Left lung (tissue), 10 donors: ENCODE measurements around the gene PLEKHA5. TPM values are rescaled to one million over a fixed set of nuclear protein-coding genes. Genes with fewer than 3 reads are reported as not detected.

Experiments
- ATAC-seq: fragments of 200-7000 bp; cut with Tn5 transposase; one replicate; pipeline ENCODE4 v1.9.1; 2020; ENCODE audit warnings: moderate library complexity
- DNase-seq, 4 donors: peaks; one replicate each; pipeline ENCODE4 v3.0.0-alpha.2; 2013 to 2020
- H3K27ac ChIP-seq, 2 donors: fragments of 200-600 bp; sonication (generic) in 1 of 2; one replicate each; pipeline versions ENCODE4 v1.5.0 to v1.8.0; 2020 to 2021
- H3K27me3 ChIP-seq, 2 donors: fragments of 200-600 bp; sonication (generic) in 1 of 2; one replicate each; pipeline versions ENCODE4 v1.5.0 to v1.8.0; 2020 to 2021
- H3K36me3 ChIP-seq, 2 donors: fragments of 200-600 bp; sonication (generic) in 1 of 2; one replicate each; pipeline versions ENCODE4 v1.5.0 to v1.8.0; 2020 to 2021
- H3K4me1 ChIP-seq, 2 donors: fragments of 200-600 bp; one replicate each; pipeline ENCODE4 v1.8.0; 2021
- H3K4me3 ChIP-seq, 2 donors: fragments of 200-600 bp; sonication (generic) in 1 of 2; one replicate each; pipeline versions ENCODE4 v1.5.0 to v1.8.0; 2020 to 2021; ENCODE audit warnings: mild to moderate bottlenecking in 1 of 2
- H3K9me3 ChIP-seq, 2 donors: fragments of 200-600 bp; sonication (generic) in 1 of 2; one replicate each; pipeline versions ENCODE4 v1.5.0 to v1.8.0; 2020 to 2021
- CTCF ChIP-seq, 2 donors: fragments of 200-600 bp; sonication (generic) in 1 of 2; IDR thresholded peaks; one replicate each; pipeline versions ENCODE4 v1.5.0 to v1.8.0; 2021; ENCODE audit warnings: antibody characterized with exemption in 2 of 2
- intact Hi-C, 2 donors: fragments of 100-400 bp; cut with DNase I; formaldehyde crosslinking; loops; one replicate each; pipeline versions ENCODE4 v1.11.2 to v1.14.2; 2022
- polyA plus RNA-seq, 6 donors: library from polyadenylated mRNA; unstranded; fragments of 120-200 nt; gene quantifications; one replicate each; pipeline ENCODE4 v1.2.1, GENCODE V29; 2013; ENCODE audit not compliant: insufficient read length in 6 of 6
- total RNA-seq, 2 donors: library from RNA; stranded (reverse); fragmentation: NEBNext Ultra II Directional; extraction: Animal tissue kit (Norgen Biotek cat#: 25700); gene quantifications; one replicate each; pipeline ENCODE4 v1.2.1, GENCODE V29; 2021
- donor health status: DM: no; HTN: yes; CAD: no.
- donor health status: DM: no; HTN: no; CAD: no.

PLEKHA5 gene
- total and polyA plus RNA-seq, 8 donors, result 20.4 to 43.6 (median 38.0) TPM

GRCh38 chr12:19144287-19144686 lies 14.8 kb downstream of the PLEKHA5 start:
- Histone ChIP-seq H3K9me3 (no peaks in the 10 kb centered on the region), H3K27ac (no peak overlapping the region), H3K4me3 (no peak overlapping the region), H3K4me1 (no peaks in the 10 kb centered on the region), H3K27me3 (no peaks in the 10 kb centered on the region), H3K36me3 (no peaks in the 10 kb centered on the region)
- no peak for TF ChIP-seq CTCF (IDR thresholded peaks at IDR 0.05)
- intact Hi-C loops, result no loop called here
- ATAC-seq (no peak), DNase-seq (no peak)

- Histone ChIP-seq H3K9me3 (no peaks in the 10 kb centered on the region), H3K4me1 (no peaks in the 10 kb centered on the region), H3K4me3 (no peak overlapping the region), H3K27me3 (no peaks in the 10 kb centered on the region), H3K27ac (no peak overlapping the region), H3K36me3 (no peaks in the 10 kb centered on the region)
- TF ChIP-seq CTCF (IDR thresholded peaks at IDR 0.05), result no peak
- intact Hi-C loops, result no loop called here
- DNase-seq, result no peak
- no peak for ATAC-seq
These were observed 15.5 kb downstream of the PLEKHA5 start for GRCh38 chr12:19144985-19145384.

GRCh38 chr12:19148860-19149259 lies 19.3 kb downstream of the PLEKHA5 start:
- Histone ChIP-seq H3K4me1 (peaks cover 0 to 4% of the 10 kb centered on the region in 2 donors), H3K4me3 (no peak overlapping the region), H3K27me3 (no peaks in the 10 kb centered on the region), H3K27ac (no peak overlapping the region), H3K9me3 (no peaks in the 10 kb centered on the region), H3K36me3 (no peaks in the 10 kb centered on the region)
- intact Hi-C loops, result no loop called here
- no peak for TF ChIP-seq CTCF (IDR thresholded peaks at IDR 0.05)
- ATAC-seq, result no peak
- DNase-seq, result no peak

- no peak overlapping the region for H3K4me3 ChIP-seq
- H3K27me3 ChIP-seq, result no peaks in the 10 kb centered on the region
- H3K36me3 ChIP-seq, result no peaks in the 10 kb centered on the region
- H3K4me1 ChIP-seq, result peaks cover 0 to 4% of the 10 kb centered on the region in 2 donors
- no peak overlapping the region for H3K27ac ChIP-seq
- H3K9me3 ChIP-seq, result no peaks in the 10 kb centered on the region
- DNase-seq (no peak), ATAC-seq (no peak)
- intact Hi-C loops, result no loop called here
- no peak for TF ChIP-seq CTCF (IDR thresholded peaks at IDR 0.05)
These were observed 20.9 kb downstream of the PLEKHA5 start for GRCh38 chr12:19150273-19150900.

- ATAC-seq (no peak), DNase-seq (no peak)
- H3K27ac ChIP-seq, result no peak overlapping the region
- H3K4me3 ChIP-seq, result no peak overlapping the region
- intact Hi-C loops, result no loop called here
- H3K9me3 ChIP-seq, result no peaks in the 10 kb centered on the region
- no peaks in the 10 kb centered on the region for H3K36me3 ChIP-seq
- no peak for TF ChIP-seq CTCF (IDR thresholded peaks at IDR 0.05)
- H3K4me1 ChIP-seq, result peaks cover 0 to 4% of the 10 kb centered on the region in 2 donors
- H3K27me3 ChIP-seq, result no peaks in the 10 kb centered on the region
These were observed 21.8 kb downstream of the PLEKHA5 start for GRCh38 chr12:19151298-19151697.
